Liver (tissue), 3 donors: ENCODE results near the gene OR7G1.

Experiments used
- CTCF ChIP-seq: fragments of 150-350 bp; IDR thresholded peaks from 2 replicates; pipeline ENCODE4 v1.5.1; 2017; ENCODE audit warnings: improper control_type of control experiment, low read depth, low read length; ENCODE audit not compliant: missing input control
- EGR1 ChIP-seq, 2 donors: IDR thresholded peaks; 2 replicates each; pipeline ENCODE4 v1.6.1; 2016 to 2018; ENCODE audit warnings: antibody characterized with exemption in 2 of 2, low read depth in 2 of 2
- FOXA1 ChIP-seq: IDR thresholded peaks from 2 replicates; pipeline ENCODE4 v1.6.1; 2016; ENCODE audit warnings: antibody characterized with exemption
- GABPA ChIP-seq, 2 donors: IDR thresholded peaks in 1 of 2; conservative IDR thresholded peaks in 1 of 2; 2 replicates each; pipeline ENCODE4 v1.6.1; 2016; ENCODE audit warnings: antibody characterized with exemption in 2 of 2, mild to moderate bottlenecking in 1 of 2, moderate library complexity in 1 of 2
- HNF4A ChIP-seq, 2 donors: conservative IDR thresholded peaks; 2 replicates each; pipeline ENCODE4 v1.6.1; 2016; ENCODE audit warnings: antibody characterized with exemption in 2 of 2, mild to moderate bottlenecking in 2 of 2
- JUND ChIP-seq, 2 donors: IDR thresholded peaks; 2 replicates each; pipeline ENCODE4 v1.6.1; 2016; ENCODE audit warnings: antibody characterized with exemption in 2 of 2
- MAX ChIP-seq: IDR thresholded peaks from 2 replicates; pipeline ENCODE4 v1.6.1; 2016; ENCODE audit warnings: antibody characterized with exemption
- RAD21 ChIP-seq, 2 donors: IDR thresholded peaks; 2 replicates each; pipeline ENCODE4 v1.6.1; 2016; ENCODE audit warnings: antibody characterized with exemption in 2 of 2, mild to moderate bottlenecking in 2 of 2
- REST ChIP-seq: IDR thresholded peaks from 2 replicates; pipeline ENCODE4 v1.6.1; 2016; ENCODE audit warnings: antibody characterized with exemption, mild to moderate bottlenecking
- SP1 ChIP-seq: IDR thresholded peaks from 2 replicates; pipeline ENCODE4 v1.6.1; 2018; ENCODE audit warnings: antibody characterized with exemption, mild to moderate bottlenecking
- YY1 ChIP-seq: IDR thresholded peaks from 2 replicates; pipeline ENCODE4 v1.6.1; 2016; ENCODE audit warnings: antibody characterized with exemption, mild to moderate bottlenecking
- donor health status: healthy.
- donor health status: healthy.

GRCh38 chr19:9109959-9110358 lies 5.6 kb downstream of the OR7G1 start:
- TF ChIP-seq CTCF (no peak), JUND (IDR thresholded peaks at IDR 0.05) (no peak), REST (no peak), GABPA (IDR thresholded peaks at IDR 0.05 in 1 of 2, conservative IDR thresholded peaks at IDR 0.05 in 1 of 2) (no peak), MAX (no peak), EGR1 (IDR thresholded peaks at IDR 0.05; ENCODE audit: low read depth in 2 of 2) (no peak), RAD21 (IDR thresholded peaks at IDR 0.05) (no peak), YY1 (no peak), FOXA1 (no peak), SP1 (no peak), HNF4A (conservative IDR thresholded peaks at IDR 0.05) (no peak)
